ENCODE results near the gene TYK2.

The TYK2 gene

DNA sequence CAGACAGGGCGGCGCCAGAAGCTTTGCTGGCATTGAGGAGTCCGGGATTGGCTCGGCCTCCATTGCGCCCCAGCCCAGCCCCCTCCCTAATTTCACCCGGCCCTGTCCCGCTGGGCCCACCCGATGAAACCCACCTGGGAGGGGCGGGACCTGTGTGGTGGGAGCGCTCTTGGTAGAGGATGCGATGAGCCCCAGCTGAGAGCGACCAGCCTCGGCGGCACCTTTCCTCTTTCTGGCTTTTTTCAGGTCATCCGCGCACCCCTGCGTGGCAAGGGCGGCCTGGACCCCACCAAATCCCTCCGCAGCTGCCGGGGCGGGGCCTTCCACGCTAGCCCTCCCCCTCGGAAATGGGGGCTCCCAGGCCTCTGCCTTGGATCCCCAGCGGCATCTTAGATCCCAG is 70.9 kb downstream of the TYK2 start, which contains the start of gene ZGLP1:
TSS of gene ZGLP1 (minus strand) at position 393 of the 400 bp plus-strand sequence.
- Histone ChIP-seq H3K36me3 (ENCODE audit: control insufficient read depth, insufficient read depth, low read length) (no peaks in the 10 kb centered on the region), H3K4me3 (ENCODE audit: insufficient read depth, low read depth, low read length) (no peak within 1 kb of the TSS), H3K27me3 (ENCODE audit: control insufficient read depth, insufficient read depth, low read length, poor library complexity, severe bottlenecking) (no peaks in the 10 kb centered on the region), H3K27ac (ENCODE audit: insufficient read depth, low read depth, low read length, poor library complexity, severe bottlenecking) (no peak within 1 kb of the TSS), H3K9me3 (ENCODE audit: control insufficient read depth, low read length) (no peaks in the 10 kb centered on the region), H3K4me1 (ENCODE audit: control insufficient read depth, insufficient read depth, low read length) (no peaks in the 10 kb centered on the region)
- WGBS, 2 experiments = 94% methylated on average over 24 of the region's 24 CpGs

DNA sequence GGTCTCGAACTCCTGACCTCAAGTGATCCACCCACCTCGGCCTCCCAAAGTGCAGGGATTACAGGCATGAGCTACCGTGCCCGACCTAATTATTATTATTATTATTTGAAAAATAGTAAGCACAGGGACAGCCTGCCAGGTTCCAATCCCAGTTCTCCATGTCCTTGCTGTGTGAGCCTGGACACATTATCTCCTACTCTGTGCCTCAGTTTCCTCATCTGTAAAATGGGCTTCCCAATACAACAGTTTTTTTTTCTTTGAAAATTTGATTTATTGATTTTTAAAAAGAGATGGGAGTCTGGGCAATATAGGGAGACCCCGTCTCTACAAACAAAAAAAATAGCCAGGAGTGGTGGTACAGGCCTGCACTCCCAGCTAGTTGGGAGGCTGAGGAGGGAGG is 74.0 kb downstream of the TYK2 start:
- 98 to 99% methylated on average over 4 to 5 of the region's 5 CpGs for WGBS, 2 experiments
- H3K27ac ChIP-seq (ENCODE audit: insufficient read depth, low read depth, low read length, poor library complexity, severe bottlenecking) = no peak overlapping the region
- no peaks in the 10 kb centered on the region for H3K27me3 ChIP-seq (ENCODE audit: control insufficient read depth, insufficient read depth, low read length, poor library complexity, severe bottlenecking)
- H3K4me1 ChIP-seq (ENCODE audit: control insufficient read depth, insufficient read depth, low read length) = no peaks in the 10 kb centered on the region
- H3K4me3 ChIP-seq (ENCODE audit: insufficient read depth, low read depth, low read length) = no peak overlapping the region
- no peaks in the 10 kb centered on the region for H3K36me3 ChIP-seq (ENCODE audit: control insufficient read depth, insufficient read depth, low read length)
- H3K9me3 ChIP-seq (ENCODE audit: control insufficient read depth, low read length) = no peaks in the 10 kb centered on the region

DNA sequence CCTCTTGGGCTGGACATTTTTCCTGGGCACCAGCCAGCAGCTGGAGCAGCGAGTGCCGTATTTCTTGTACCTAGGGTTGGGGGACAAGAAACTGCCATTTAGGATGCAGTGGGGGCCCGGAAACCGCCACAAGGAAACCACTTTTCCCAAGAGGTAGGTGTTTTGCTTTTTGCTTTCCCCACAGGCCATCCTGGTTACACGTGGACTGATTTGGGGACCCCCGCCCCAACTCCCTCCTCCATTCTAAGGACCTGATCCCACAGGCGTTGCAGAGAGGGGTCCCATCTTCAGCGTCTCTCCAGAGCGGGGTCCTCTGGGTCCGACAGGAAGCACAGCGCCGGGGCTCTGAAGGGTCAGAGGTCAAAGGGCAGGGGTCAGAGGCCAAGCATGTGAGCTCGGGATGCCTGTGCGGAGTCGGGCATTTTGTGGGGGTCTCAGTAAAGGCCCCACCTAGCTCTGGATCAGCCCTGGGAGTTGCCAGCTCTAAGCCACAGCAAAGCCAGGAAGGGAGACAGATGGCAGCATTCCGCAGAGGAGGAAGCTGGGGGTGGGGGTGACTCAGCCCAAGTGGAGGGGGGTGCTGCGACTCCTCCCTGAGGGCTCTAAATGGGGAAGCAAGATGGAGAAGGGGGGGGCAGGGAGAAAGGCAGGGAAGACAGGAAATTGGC is 75.1 kb downstream of the TYK2 start:
- 93 to 94% methylated on average over 17 of the region's 17 CpGs for whole genome bisulfite sequencing, 2 experiments
- no peaks in the 10 kb centered on the region for H3K9me3 ChIP-seq (ENCODE audit: control insufficient read depth, low read length)
- no peaks in the 10 kb centered on the region for H3K4me1 ChIP-seq (ENCODE audit: control insufficient read depth, insufficient read depth, low read length)
- no peaks in the 10 kb centered on the region for H3K27me3 ChIP-seq (ENCODE audit: control insufficient read depth, insufficient read depth, low read length, poor library complexity, severe bottlenecking)
- no peaks in the 10 kb centered on the region for H3K36me3 ChIP-seq (ENCODE audit: control insufficient read depth, insufficient read depth, low read length)
- H3K4me3 ChIP-seq (ENCODE audit: insufficient read depth, low read depth, low read length) = no peak overlapping the region
- no peak overlapping the region for H3K27ac ChIP-seq (ENCODE audit: insufficient read depth, low read depth, low read length, poor library complexity, severe bottlenecking)

Measured in ectodermal cell (in vitro differentiated cells).